Muscle of back (tissue), 11 donors: ENCODE measurements around the gene CFC1B. TPM values are rescaled to one million over a fixed set of nuclear protein-coding genes. Genes with fewer than 3 reads are reported as not detected.
"Not testable (repeated sequence)": the region's sequence is repeated elsewhere in the genome, so short reads cannot be mapped to it uniquely, and the experiment has no call there.

ENCODE experiments used
- DNase-seq, 3 donors: peaks; one replicate each; pipeline versions ENCODE4 v3.0.0 to v3.0.0-alpha.2; 2013
- polyA plus RNA-seq, 10 donors: library from polyadenylated mRNA; unstranded; fragments of 120-200 nt; gene quantifications; one replicate each; pipeline ENCODE4 v1.2.1, GENCODE V29; 2013; ENCODE audit not compliant: insufficient read length in 10 of 10

CFC1B gene
- polyA plus RNA-seq, 10 donors = not detected

GRCh38 chr2:130556441-130556840, 35.4 kb downstream of the CFC1B start:
- not testable (repeated sequence) for DNase-seq

- DNase-seq = not testable (repeated sequence)
Observed at GRCh38 chr2:130566165-130566564, 45.1 kb downstream of the CFC1B start.

- not testable (repeated sequence) for DNase-seq
Observed at GRCh38 chr2:130571929-130572328, 50.9 kb downstream of the CFC1B start.

GRCh38 chr2:130574230-130574629, 53.2 kb downstream of the CFC1B start:
- not testable (repeated sequence) for DNase-seq

- not testable (repeated sequence) for DNase-seq
Observed at GRCh38 chr2:130576209-130576784, 55.3 kb downstream of the CFC1B start.

- DNase-seq = not testable (repeated sequence)
Observed at GRCh38 chr2:130577559-130577958, 56.5 kb downstream of the CFC1B start.

Other genes starting within 250 kb of the CFC1B start
- 10 to 100 TPM; 32.4 to 44.7 (median 39.6) TPM for gene IMP4, start 178.3 kb upstream of the CFC1B start, polyA plus RNA-seq
- 10 to 100 TPM; 13.7 to 29.8 (median 18.0) TPM for gene PTPN18, start 165.2 kb upstream of the CFC1B start, polyA plus RNA-seq
- gene POTEI, start 11.9 kb upstream of the CFC1B start, polyA plus RNA-seq = under 1 TPM; 0.03 to 0.11 (median 0.06) TPM
- gene CFC1, start 78.4 kb downstream of the CFC1B start, polyA plus RNA-seq = not detected
- under 1 TPM in 3 of 10 donors, not detected in 7; 0.05 to 0.18 (median 0.12) TPM for gene POTEJ, start 90.2 kb downstream of the CFC1B start, polyA plus RNA-seq
- not detected for gene GPR148, start 207.8 kb downstream of the CFC1B start, polyA plus RNA-seq
- not detected for gene AMER3, start 234.3 kb downstream of the CFC1B start, polyA plus RNA-seq